ENCODE measurements around the gene DEGS2.
"Not testable (repeated sequence)": the region's sequence is repeated elsewhere in the genome, so short reads cannot be mapped to it uniquely, and the experiment has no call there.

The DEGS2 gene

DNA sequence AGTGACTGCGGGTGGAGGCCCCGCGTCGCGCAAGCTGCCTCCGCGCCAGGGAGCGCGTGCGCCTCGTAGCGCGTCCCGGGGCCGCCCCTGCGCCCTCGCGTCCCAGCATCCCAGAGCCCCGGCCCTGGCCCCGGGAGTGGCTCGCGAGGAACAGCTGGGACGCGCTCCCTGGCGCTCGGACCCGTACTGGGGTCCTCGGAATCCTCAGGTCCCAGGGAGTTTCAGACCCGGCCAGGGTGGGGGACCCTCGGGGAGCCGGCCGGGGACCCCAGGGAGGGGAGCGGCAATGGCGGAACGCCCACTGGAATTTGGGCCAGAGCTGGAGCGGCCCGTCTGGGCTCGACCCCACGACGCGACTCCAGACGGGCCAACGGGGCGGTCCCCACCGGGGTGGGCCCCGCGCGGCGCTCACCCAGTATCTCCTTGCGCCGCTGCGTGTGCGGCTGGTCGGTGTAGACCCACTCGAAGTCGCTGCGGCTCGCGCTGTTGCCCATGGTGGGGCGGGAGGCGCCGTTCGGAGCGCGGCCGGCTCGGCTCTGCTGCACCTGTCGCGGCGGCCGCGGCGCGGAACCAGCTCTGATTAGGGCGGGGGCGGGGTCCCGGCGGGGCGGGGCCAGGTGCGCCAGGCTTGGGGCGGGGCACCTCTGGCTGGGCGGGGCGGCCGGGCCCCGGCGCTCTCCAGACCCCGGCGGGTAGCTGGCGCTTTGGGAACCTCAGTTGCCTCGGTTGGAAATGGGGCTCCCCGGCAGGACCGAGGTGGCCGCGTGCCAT lies at the start of gene DEGS2:
DEGS2 (minus strand) TSS at position 552 of the 771 bp plus-strand sequence; CDS start at position 494, 58 bp downstream.
- peak; percentile 36 for DNase-seq

DNA sequence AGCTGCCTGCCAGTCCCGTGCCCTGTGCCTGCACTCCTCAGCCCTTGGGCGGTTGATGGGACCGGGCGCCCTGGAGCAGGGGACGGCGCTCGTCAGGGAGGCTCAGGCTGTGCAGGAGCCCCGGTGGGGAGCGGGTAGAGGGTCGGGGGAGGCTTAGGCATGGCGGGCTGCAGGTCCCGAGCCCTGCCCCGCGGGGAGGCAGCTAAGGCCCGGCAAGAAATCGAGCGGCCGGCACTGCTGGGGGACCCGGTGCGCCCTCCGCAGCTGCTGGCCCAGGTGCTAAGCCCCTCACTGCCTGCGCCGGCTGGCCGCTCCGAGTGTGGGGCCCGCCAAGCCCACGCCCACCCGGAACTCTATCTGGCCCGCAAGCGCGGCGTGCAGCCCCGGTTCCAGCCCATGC lies 48.7 kb upstream of the DEGS2 start:
- not testable (repeated sequence) for DNase-seq

DNA sequence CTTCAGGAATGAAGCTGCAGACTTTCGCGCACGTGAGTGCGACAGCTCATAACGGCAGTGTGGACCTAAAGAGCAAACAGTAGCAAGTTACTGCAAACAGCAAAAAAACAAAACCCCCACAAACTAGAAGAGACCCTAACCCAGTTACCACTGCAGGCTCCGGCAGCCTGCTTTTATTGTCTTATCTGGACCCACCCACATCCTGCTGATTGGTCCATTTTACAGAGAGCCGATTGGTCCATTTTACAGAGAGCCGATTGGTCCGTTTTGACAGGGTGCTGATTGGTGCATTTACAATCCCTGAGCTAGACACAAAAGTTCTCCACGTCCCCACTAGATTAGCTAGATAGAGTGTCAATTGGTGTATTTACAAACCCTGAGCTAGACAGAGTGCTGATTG lies 48.1 kb upstream of the DEGS2 start:
- DNase-seq, result not testable (repeated sequence)

DNA sequence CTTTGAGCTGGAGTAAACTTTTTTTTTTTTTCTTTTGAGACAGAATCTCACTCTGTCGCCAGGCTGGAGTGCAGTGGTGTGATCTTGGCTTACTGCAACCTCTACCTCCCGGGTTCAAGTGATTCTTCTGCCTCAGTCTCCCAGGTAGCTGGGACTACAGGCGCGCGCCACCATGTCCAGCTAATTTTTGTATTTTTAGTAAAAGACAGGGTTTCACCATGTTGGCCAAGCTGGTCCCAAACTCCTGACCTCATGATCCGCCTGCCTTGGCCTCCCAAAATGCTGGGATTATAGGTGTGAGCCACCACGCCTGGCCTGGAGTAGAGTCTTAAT lies 45.4 kb upstream of the DEGS2 start:
- not testable (repeated sequence) for DNase-seq

DNA sequence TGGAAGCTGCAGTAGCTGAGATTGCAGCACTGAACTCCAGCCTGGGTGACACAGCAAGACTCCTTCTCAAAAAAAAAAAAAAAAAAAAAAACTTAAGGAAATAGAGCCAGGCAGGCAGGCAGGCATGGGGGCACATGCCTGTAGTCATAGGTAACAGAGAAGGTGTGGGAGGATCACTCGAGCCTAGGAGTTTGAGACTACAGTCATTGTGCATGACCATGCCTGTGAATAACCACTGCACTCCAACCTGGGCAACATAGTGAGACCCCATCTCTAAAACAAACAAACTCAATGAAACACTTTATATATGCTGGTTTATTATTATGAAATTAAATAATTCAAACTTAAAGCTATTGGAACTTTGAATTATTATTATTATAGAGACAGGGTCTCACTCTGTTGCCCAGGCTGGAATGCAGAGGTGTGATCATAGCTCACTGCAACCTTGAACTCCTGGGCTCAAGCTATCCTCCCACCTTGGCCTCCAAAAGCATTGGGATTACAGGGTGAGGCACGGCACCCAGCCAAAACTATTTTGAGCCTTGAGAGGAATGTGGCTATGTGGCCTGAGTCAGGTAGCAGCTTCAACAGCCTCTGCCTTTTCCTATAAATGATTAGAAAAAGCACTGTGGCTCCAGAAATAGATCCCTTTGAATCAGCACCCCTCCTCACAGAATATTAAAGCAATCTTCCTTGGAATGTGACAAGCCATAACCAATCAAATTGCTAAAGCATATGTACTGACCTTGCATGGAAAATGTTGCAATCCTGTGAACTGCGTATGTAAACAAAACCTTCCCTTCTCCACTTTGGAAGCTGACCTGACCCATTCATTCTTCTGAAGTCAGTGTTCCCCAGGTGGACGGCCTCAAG lies 44.8 kb upstream of the DEGS2 start:
- DNase-seq, result no peak

DNA sequence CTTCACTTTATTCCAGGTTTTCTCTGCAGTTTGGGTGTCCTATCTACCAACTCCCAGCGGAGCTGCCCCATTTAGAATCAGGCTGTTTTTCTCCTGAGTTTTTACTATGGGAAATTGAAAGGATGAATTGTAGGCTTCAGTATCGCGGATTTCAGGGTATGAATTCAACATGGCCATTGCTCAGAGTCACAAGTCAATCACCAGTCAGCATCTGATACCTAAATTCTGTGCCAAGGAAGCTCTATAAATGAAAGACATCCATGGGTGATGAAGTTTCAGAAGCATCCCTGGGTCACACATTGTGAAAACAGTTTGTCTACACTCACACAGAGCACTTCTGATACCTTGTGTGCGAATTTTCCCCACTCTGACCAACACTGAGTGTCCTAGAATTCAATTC lies 43.7 kb upstream of the DEGS2 start:
- no peak for DNase-seq

DNA sequence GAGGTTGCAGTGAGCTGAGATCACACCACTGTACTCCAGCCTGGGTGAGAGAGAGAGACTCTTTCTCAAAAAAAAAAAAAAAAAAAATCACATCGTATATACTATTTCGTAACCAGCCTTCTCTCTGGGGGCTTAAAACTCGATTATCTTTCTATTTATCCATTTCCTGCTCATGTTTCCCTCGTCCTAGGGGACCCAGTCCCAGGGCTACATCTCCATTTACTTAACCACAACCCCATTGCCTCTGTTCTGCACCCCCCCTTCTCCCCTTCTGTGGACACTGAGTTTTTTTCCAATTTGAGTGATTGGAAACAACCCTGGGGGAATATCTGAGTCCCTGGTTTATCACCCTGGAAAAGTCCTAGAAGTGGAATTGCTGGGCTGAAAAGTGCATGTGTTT lies 43.3 kb upstream of the DEGS2 start:
- no peak for DNase-seq

DNA sequence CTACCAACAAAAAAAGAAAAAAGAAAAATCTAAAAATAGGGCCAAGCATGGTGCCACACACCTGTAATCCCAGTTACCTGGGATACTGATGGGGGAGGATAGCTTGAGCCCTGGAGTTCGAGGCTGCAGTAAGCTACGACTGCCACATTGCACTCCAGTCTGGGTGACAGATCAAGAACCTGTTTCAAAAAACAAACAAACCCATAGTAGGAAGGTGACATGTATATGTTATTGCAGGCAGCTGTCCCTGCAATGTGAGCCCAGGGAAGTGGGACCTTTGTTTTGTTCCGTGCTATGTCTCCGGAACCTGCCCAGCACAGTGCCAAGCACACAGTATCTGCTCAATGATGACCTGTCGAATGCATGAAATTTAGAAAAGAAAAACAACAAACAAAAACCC lies 42.3 kb upstream of the DEGS2 start:
- no peak for DNase-seq

DNA sequence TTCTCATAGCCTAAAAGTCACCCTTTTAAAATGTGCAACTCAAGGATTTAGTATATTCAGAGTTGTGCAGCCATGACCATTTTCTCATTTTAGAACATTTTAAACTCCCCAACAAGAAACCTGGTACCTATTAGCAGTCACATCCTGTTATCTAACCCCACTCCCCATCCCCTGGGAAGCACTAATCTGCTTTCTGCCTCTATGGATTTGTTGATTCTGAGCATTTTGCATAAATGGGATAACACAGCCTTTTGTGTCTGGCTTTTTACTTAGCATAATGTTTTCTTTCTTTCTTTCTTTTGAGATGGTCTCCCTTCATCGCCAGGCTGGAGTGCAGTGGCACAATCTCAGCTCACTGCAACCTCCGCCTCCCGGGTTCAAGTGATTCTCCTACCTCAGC lies 40.9 kb upstream of the DEGS2 start:
- no peak for DNase-seq

DNA sequence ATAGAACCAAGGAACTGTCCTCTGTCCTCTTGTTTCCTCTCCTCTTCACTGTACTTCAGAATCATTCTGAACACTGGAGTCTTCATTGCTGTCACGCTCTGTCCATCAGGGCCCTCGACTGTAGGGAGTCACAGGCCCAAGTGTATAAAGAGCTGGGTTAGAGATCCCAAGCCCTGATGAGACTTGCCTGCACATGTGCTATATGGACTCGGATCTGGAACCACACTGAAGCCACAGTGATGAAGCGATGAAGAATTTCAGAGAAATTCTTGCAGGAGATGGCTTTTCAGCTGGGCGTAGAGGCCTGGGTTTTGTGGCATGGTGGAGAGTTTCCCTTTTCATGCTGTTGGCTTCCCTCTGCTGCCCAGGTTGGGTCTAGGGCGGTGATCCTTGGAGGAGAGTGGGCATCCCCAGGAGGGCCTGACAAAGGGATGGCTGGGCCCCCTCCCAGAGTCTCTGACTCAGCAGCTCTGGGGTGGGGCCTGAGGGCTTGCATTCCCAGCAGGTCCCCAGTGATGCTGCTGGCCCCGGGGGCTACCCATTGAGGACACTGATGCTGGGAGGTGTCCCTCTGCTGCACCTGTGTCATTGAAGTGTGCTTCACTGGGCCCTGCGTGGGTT lies 39.9 kb upstream of the DEGS2 start:
- no peak for DNase-seq

DNA sequence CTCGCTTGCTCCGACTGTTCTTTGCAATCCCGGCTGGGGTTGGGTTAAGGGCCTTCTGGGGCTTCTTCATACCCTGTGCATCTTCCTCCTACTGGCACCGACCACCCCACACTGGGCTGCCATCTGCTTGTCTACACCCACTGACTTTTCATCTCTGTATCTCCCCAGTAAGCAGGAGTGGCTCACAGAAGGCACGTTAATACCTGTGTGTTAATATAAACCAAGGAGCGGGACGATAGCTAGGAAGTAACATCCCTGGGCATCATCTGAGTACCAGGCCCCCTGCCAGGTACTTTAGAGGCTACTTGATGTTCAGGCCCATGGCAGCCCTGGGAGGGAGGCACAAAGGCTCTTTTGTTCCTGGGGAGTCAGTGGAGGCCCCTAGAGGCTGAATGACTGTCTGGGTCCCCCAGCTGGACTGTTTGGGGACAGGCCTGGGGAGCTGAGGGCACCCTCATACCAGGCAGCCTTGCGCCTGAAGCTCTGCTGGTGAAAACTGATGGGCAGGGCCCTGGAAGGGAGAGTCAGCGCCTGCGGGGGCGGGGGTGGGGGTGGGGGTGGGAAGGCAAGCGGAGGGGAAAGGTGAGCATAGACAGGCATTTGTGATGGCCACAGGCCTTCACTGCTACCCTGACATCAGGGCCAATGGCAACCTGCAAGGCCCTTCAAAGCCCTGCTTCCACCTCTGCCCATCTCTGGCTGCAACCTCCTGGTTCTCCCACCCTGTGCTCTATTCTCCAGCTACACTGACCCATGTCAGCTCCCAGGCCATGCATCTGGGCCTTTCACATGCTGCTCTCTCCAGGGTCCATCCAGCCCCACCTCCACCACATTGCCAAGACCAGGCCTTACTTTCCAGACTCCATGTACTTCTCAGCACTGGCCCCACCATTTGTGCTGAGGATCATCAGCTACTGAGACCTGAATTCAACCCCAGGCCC lies 34.2 kb upstream of the DEGS2 start:
- DNase-seq, result no peak

DNA sequence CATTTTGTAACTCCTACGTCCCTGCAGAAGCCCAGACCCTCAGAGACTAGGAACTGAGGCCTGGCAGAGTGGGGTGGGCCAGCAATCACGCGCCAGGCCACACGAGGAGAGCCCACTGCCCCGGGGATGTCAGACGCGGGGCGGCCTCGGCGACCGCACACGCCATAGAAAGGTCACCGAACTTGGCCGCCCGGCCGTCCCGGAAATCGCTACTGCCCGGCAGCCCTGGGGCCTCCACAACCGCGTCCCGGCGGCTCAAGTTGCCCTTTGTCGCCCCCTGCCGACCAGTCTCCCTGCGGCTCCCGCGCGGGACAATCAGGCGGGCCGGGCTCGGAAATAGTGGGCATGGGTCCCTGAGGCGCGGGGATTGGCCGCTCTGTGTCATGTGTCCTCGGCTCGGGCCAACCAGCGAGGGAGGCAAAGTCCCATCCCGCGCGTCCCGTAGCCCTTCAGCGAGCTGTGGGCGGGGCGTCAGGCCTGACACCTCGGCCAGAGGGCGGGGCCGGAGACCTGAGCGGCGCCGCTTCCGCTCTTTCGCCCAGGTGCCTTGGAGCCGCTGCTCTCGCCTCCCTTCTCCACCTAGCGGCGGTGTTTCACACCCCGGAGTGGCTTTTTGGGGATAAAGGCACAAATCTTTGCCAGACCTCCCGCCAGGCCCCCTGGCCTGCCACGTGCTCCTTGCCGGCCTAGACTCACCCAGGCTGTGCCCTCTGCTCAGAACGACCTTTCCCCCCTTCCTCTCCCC lies 33.4 kb upstream of the DEGS2 start:
- peak; percentile 100 for DNase-seq

DNA sequence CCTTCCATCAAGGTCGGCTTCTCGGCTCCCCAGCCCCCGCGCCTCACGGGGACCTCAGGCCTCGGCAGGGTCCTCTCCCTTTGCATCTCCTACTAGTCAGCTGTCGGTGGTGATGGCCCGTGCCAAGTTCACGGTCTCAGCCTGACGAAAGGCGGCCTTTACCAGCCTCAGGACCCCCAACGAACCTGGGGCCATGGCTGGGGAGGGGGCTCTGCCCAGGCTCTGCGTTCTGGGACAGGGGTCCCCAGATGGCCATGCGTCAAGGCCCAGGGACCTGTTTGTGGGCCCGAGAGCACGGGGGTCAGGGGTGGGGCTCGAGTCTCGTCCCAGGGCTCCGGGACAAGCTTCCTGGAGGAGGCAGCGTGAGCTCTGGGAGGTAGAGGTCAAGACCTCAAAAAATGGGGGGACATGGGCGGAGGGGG lies 32.8 kb upstream of the DEGS2 start:
- DNase-seq, result no peak

DNA sequence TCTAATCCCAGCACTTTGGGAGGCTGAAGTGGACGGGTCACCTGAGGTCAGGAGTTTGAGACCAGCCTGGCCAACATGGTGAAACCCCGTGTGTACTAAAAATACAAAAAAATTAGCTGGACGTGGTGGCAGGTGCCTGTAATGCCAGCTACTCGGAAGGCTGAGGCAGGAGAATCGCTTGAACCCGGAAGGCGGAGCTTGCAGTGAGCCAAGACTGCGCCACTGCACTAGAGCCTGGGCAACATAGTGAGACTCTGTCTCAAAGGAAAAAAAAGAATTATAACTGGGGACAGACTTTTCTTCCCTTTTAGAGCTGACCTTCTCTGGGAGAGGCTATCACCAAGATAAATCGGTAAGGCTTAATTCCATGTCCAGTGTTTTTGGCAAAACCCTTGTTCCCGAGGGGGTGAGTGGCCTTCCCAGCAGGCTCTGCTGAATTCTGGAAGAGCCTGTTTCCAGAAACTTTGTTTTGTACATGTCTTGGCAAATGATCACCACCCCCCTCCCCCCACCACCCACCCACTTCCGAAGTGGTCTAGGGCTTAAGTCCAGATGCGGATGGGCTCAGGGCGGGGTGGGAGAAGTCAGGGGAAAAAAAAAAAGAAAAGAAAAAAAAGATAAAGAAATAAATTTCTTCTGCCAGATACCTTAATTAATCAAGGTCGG lies 32.3 kb upstream of the DEGS2 start:
- DNase-seq, result no peak

DNA sequence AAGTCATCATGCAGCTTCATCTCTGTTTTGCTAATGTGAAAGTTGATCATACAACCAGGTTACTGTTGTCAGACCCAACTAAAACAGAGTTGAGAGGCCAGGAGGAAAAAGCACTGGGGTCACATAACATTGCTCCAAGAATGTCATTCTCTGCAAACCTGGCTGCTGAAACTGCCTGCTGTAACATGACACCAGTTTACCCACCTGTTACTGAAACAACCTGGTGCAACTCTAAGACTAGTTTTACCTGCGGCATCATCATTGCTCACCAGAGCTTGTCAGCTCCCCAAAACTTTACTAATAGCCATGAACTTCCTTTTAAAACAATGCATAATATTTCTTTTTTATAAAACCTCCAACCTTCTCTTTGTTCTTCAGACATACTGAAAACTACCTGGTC lies 30.7 kb upstream of the DEGS2 start:
- no peak for DNase-seq

DNA sequence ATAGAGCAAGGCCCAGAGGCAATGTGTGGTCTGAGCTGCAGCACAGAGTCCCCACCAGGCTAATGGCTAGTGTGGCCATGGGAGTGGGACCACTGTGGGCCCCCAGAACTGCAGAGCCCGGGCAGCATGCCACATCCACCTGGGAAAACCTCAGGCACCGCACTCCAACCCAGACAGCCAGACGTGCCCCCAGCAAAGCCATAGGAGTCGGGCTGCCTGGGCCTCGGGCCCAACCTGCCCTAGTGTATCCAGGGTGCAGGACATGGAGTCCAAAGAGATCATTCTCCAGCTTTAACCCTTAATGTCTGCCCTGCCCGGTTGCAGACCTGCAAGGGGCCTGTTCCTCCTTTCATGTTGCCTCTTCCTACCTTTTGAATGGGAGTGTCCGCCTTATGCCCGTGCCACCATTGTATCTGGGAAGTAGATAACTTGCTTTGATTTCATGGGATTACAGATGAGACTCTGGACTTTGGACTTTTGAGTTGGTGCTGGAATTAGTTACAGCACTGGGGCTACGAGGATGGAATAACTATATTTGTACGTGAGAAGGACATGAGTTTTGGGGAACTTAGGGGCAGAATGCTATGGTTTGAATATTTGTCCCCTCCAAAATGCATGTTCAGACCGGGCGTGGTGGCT lies 29.1 kb upstream of the DEGS2 start:
- DNase-seq, result no peak

DNA sequence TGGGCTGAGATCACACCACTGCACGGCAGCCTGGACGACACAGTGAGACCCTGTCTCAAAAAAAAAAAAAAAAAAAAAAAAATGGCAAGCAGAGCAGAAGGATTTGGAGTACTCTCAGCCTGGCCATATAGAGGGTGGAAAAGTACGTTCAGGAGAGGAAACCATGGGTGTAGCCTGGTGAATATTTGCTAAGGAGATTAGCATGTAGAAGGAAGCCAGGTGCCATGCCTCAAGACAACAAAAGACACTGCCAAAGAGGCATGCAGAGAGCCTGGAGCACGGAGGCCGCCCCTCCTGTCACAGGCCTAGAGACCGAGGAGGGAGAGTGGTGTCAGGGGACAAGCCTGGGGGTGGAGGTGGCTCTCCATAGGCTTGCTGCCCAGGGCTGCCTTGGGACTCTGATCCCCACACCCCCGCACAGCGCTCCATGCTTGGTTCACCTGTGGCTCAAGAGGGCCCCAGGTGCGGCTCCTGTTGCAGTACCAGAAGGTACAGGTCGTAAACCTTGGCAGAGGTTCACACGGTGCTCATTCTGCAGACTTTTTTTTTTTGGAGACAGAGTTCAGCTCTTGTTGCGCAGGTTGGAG lies 27.9 kb upstream of the DEGS2 start:
- no peak for DNase-seq

DNA sequence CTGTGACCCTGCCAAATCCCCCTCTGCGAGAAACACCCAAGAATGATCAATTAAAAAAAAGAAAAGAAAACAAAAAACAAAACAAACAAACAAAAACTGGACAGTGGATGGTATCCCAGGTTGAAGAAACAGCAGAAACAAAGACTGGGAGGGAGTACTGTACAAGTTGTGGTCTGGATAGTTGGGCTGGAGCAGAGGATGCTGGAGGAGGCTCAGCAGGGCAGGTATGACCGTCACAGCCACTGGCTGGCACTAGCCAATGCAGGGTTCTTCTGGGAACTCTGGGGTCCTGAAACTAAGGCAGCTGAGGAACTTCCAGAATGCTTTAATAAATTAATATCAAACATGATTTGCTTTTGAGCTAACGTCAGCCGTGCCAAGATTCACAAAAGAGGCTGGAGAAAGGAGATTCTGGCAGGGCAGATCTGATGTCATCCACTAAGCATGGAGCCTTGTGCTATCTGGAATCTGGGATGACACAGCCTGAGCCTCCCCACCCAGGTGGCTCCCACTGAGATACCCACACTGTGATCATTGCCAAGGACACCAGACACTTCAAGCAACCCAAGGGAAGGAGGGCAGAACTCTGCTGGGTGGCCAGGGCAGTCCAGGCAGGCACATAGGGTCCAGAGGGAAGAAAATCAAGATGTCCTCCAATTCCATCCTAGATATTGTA lies 22.6 kb upstream of the DEGS2 start:
- not testable (repeated sequence) for DNase-seq

DNA sequence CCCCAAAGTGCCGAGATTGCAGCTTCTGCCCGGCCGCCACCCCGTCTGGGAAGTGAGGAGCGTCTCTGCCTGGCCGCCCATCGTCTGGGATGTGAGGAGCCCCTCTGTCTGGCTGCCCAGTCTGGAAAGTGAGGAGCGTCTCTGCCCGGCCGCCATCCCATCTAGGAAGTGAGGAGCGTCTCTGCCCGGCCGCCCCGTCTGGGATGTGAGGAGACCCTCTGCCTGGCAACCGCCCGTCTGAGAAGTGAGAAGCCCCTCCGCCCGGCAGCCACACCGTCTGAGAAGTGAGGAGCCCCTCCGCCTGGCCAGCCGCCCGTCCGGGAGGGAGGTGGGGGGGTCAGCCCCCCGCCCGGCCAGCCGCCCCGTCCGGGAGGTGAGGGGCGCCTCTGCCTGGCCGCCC lies 21.2 kb upstream of the DEGS2 start:
- not testable (repeated sequence) for DNase-seq

DNA sequence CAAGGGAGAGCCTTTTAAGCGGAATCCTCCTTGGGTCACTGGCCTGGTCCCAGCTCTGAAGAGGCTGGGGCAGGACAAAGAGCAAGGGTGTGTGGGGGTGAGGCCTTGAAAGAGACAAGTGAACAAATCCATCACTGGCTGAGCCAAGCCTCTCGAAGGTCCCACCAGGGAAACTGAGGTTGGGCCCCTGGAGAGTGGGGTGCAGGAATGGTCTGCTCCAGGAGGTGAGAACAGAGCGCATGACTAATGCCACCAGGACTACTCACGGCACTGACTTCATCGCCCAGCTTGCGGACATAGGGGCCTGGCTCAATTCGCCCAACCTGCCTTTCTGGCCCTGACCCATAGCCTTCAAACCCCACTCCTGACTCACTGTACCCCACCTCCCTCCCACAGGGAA lies 19.2 kb upstream of the DEGS2 start:
- DNase-seq, result no peak
